PC-9 (cell line): ENCODE results near the gene ANAPC4. TPM values are rescaled to one million over a fixed set of nuclear protein-coding genes. Genes with fewer than 3 reads are reported as not detected.

Experiments used
- BruUV-seq: library from RNA; stranded (reverse); fragments of 400-500 nt; replicated peaks from 2 replicates; lab custom pipeline; 2021; lab: Mats Ljungman, UMichigan
- CTCF ChIA-PET: fragments of 300-600 bp; sonication (Branson Sonifier 250); formaldehyde crosslinking; loops from one replicate; lab custom pipeline; 2022; ENCODE audit warnings: antibody characterized with exemption; lab: Charles Lee
- POLR2A ChIA-PET: fragments of 300-600 bp; sonication (Branson Sonifier 250); formaldehyde crosslinking; loops from one replicate; lab custom pipeline; 2022; ENCODE audit warnings: antibody characterized with exemption; ENCODE audit not compliant: unreplicated experiment; lab: Charles Lee
- DNase-seq, 2 experiments: peaks; one replicate each; pipeline versions ENCODE4 v3.0.0 to v3.0.0-alpha.2; 2015 to 2022; ENCODE audit warnings: mixed read lengths in 1 of 2
- H2AFZ ChIP-seq: fragments of 200-600 bp; sonication (generic); 2 replicates; pipeline ENCODE4 v1.8.1; 2017; ENCODE audit warnings: antibody characterized with exemption
- H3F3A ChIP-seq: fragments of 200-600 bp; sonication (generic); 2 replicates; pipeline ENCODE4 v1.8.1; 2017; ENCODE audit warnings: antibody characterized with exemption, mild to moderate bottlenecking, low read depth; ENCODE audit not compliant: insufficient read depth
- H3K27ac ChIP-seq: fragments of 200-600 bp; sonication (generic); 2 replicates; pipeline ENCODE4 v1.6.1; 2016; ENCODE audit warnings: mixed run types
- H3K27me3 ChIP-seq: fragments of 200-600 bp; sonication (generic); 2 replicates; pipeline ENCODE4 v1.6.1; 2016; ENCODE audit warnings: low read depth, mixed run types; ENCODE audit not compliant: insufficient read depth
- H3K36me3 ChIP-seq: fragments of 200-600 bp; sonication (generic); 2 replicates; pipeline ENCODE4 v1.6.1; 2016; ENCODE audit warnings: low read depth, mixed run types
- H3K4me1 ChIP-seq: fragments of 200-600 bp; sonication (generic); replicated peaks from 2 replicates; pipeline ENCODE4 v1.6.1; 2016; ENCODE audit warnings: mixed run types; ENCODE audit not compliant: insufficient read depth
- H3K4me2 ChIP-seq: fragments of 200-600 bp; sonication (generic); 2 replicates; pipeline ENCODE4 v1.6.1; 2017; ENCODE audit warnings: mixed run types
- H3K4me3 ChIP-seq: fragments of 200-600 bp; sonication (generic); 2 replicates; pipeline ENCODE4 v1.6.1; 2016; ENCODE audit warnings: mixed run types
- H3K79me2 ChIP-seq: fragments of 200-600 bp; sonication (generic); 2 replicates; pipeline ENCODE4 v1.6.1; 2017; ENCODE audit warnings: low read depth, mixed run types
- H3K9me2 ChIP-seq: fragments of 200-600 bp; sonication (generic); 2 replicates; pipeline ENCODE4 v1.8.1; 2017; ENCODE audit warnings: mild to moderate bottlenecking; ENCODE audit not compliant: insufficient read depth
- H3K9me3 ChIP-seq: fragments of 200-600 bp; sonication (generic); 2 replicates; pipeline ENCODE4 v1.8.1; 2016; ENCODE audit warnings: low read depth; ENCODE audit not compliant: insufficient read depth
- H4K20me1 ChIP-seq: fragments of 200-600 bp; sonication (generic); 2 replicates; pipeline ENCODE4 v1.8.1; 2017; ENCODE audit not compliant: insufficient read depth
- EZH2 ChIP-seq: fragments of 200-600 bp; sonication (generic); IDR thresholded peaks from 2 replicates; pipeline ENCODE4 v1.8.0; 2017; ENCODE audit warnings: antibody characterized with exemption, low read depth
- intact Hi-C: fragments of 100-400 bp; cut with micrococcal nuclease; formaldehyde crosslinking; loops from one replicate; pipeline ENCODE4 v1.10.0; 2022; ENCODE audit not compliant: unreplicated experiment
- total RNA-seq: library from RNA; stranded (reverse); gene quantifications from 2 replicates; pipeline ENCODE4 v1.2.3, GENCODE V29; 2021
- TF ChIP-seq, protein P1 (sequence below): fragments of 200-600 bp; sonication (generic); conservative IDR thresholded peaks from 2 replicates; pipeline ENCODE4 v1.6.1; 2017; ENCODE audit warnings: mixed run types, antibody characterized with exemption, mild to moderate bottlenecking, moderate library complexity

The ANAPC4 gene
- total RNA-seq, 1 experiment from 2014 or later = 25.8 TPM

DNA sequence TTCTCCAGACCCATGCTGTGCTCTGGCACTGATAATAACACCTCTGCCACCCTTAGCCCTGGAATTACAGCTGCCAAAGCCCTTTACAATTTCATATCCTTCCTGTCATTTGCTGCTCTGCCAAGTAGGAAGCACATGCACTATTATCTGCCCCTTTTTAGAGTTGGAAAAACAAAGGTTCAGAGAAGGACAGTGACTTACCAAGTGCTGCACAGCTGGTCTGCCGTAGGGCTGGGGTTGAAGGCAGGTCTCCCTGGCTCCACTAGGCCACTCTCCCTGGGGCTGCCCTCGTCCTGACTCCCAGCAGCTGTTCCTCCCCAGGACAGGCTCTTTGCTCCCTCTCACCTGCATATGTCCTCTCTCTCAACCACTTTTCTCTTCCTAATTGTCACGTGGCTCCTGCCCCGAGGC lies 73.4 kb downstream of the ANAPC4 start:
- no peaks in the 10 kb centered on the region for H3K9me3 ChIP-seq
- CTCF ChIA-PET = no interaction called here
- TF ChIP-seq EZH2 = no peak
- TF ChIP-seq, protein P1, sequence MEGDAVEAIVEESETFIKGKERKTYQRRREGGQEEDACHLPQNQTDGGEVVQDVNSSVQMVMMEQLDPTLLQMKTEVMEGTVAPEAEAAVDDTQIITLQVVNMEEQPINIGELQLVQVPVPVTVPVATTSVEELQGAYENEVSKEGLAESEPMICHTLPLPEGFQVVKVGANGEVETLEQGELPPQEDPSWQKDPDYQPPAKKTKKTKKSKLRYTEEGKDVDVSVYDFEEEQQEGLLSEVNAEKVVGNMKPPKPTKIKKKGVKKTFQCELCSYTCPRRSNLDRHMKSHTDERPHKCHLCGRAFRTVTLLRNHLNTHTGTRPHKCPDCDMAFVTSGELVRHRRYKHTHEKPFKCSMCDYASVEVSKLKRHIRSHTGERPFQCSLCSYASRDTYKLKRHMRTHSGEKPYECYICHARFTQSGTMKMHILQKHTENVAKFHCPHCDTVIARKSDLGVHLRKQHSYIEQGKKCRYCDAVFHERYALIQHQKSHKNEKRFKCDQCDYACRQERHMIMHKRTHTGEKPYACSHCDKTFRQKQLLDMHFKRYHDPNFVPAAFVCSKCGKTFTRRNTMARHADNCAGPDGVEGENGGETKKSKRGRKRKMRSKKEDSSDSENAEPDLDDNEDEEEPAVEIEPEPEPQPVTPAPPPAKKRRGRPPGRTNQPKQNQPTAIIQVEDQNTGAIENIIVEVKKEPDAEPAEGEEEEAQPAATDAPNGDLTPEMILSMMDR = no peak

DNA sequence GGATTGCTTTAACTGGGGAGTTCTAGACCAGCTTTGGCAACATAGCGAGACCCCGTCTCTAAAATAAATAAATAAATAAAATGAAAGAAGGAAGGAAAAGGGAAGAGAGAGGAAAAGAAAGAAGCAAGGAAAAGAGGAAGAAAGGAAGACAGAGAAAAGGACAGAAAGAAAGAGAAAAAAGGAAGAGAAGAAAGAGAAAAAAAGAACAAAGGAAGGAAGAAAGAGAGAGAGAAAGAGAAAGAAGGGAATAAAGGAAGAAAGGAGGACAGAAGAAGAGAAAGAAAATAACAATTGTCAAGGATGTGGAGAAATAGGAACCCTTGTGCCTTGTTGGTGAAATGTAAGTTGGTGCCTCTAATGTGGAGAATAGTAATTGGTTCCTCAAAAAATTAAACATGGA lies 74.6 kb downstream of the ANAPC4 start:
- no peaks in the 10 kb centered on the region for H3K27me3 ChIP-seq
- no peaks in the 10 kb centered on the region for H3K79me2 ChIP-seq
- H3K9me2 ChIP-seq = no peaks in the 10 kb centered on the region
- H3K9me3 ChIP-seq = no peaks in the 10 kb centered on the region
- no peaks in the 10 kb centered on the region for H3K36me3 ChIP-seq
- ChIA-PET POLR2A (no interaction called here), CTCF (no interaction called here)
- no peaks in the 10 kb centered on the region for H3F3A ChIP-seq
- no peak for DNase-seq
- no peaks in the 10 kb centered on the region for H3K4me1 ChIP-seq
- no peaks in the 10 kb centered on the region for H4K20me1 ChIP-seq
- H3K27ac ChIP-seq = no peak overlapping the region
- no TSS peak for BruUV-seq
- no peak overlapping the region for H3K4me2 ChIP-seq
- no peak for TF ChIP-seq EZH2
- TF ChIP-seq, protein P1 = no peak
- H3K4me3 ChIP-seq = no peak overlapping the region
- H2AFZ ChIP-seq = no peak overlapping the region
- intact Hi-C loops = no loop called here

More for the DNA sequence above, 73.4 kb downstream of the ANAPC4 start:
- POLR2A ChIA-PET = no interaction called here
- H3K4me2 ChIP-seq = no peak overlapping the region
- intact Hi-C loops = no loop called here
- H3K4me3 ChIP-seq = no peak overlapping the region
- H3F3A ChIP-seq = no peaks in the 10 kb centered on the region
- H2AFZ ChIP-seq = no peak overlapping the region
- no peaks in the 10 kb centered on the region for H3K9me2 ChIP-seq
- no peaks in the 10 kb centered on the region for H3K27me3 ChIP-seq
- H3K36me3 ChIP-seq = no peaks in the 10 kb centered on the region
- no peak for DNase-seq
- no peaks in the 10 kb centered on the region for H3K4me1 ChIP-seq
- no TSS peak for BruUV-seq
- H4K20me1 ChIP-seq = no peaks in the 10 kb centered on the region
- H3K79me2 ChIP-seq = no peaks in the 10 kb centered on the region
- H3K27ac ChIP-seq = no peak overlapping the region

DNA sequence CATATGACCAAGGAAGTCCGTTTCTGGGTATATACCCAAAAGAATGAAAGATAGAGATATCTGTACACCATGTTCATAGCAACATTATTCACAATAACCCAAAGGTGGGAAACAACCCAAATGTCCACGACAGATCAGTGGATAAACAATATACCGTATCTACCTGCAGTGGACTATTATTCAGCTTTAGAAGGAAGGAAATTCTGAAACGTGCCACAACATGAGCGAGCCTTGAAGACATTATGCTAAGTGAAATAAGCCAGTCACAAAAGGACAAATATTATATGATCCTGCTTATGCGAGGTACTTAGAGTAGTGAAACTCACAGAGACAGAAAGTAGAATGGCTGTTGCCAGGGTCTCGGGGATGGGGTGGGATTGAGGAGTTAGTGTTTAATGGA lies 75.0 kb downstream of the ANAPC4 start:
- POLR2A ChIA-PET = no interaction called here
- no peak for DNase-seq
- no peak for TF ChIP-seq EZH2
- TF ChIP-seq, protein P1 = no peak

More for the DNA sequence above, 75.0 kb downstream of the ANAPC4 start:
- Histone ChIP-seq H3K36me3 (no peaks in the 10 kb centered on the region), H3K9me3 (no peaks in the 10 kb centered on the region), H3K27me3 (no peaks in the 10 kb centered on the region), H3K79me2 (no peaks in the 10 kb centered on the region), H4K20me1 (no peaks in the 10 kb centered on the region), H2AFZ (no peak overlapping the region), H3K4me3 (no peak overlapping the region), H3K27ac (no peak overlapping the region), H3F3A (no peaks in the 10 kb centered on the region), H3K4me2 (no peak overlapping the region), H3K4me1 (no peaks in the 10 kb centered on the region), H3K9me2 (no peaks in the 10 kb centered on the region)
- CTCF ChIA-PET = no interaction called here
- no TSS peak for BruUV-seq
- intact Hi-C loops = no loop called here
